Activated naive CD4-positive, alpha-beta T cell treated with Interleukin-2 at 50 U/mL for 16 hours (primary cell): ENCODE data around the gene AQP4.

Experiments used
- DNase-seq: peaks from one replicate; pipeline ENCODE4 v3.0.0-alpha.2; 2020

The AQP4 gene

GRCh38 chr18:26865557-26865956 is at the start of gene AQP4:
AQP4 (minus strand) TSS chr18:26865707; CDS start chr18:26865689, 18 bp downstream.
- DNase-seq, result no peak

GRCh38 chr18:26911840-26912239 is 46.3 kb upstream of the AQP4 start:
- DNase-seq, result no peak

- DNase-seq, result no peak
Measured at GRCh38 chr18:26909599-26910290, 44.2 kb upstream of the AQP4 start.

GRCh38 chr18:26908906-26909305 is 43.4 kb upstream of the AQP4 start:
- no peak for DNase-seq

- no peak for DNase-seq
Measured at GRCh38 chr18:26902291-26902690, 36.8 kb upstream of the AQP4 start.

- no peak for DNase-seq
Measured at GRCh38 chr18:26901020-26901419, 35.5 kb upstream of the AQP4 start.

- DNase-seq, result no peak
Measured at GRCh38 chr18:26894426-26894825, 28.9 kb upstream of the AQP4 start.

- no peak for DNase-seq
Measured at GRCh38 chr18:26893996-26894395, 28.5 kb upstream of the AQP4 start.

- no peak for DNase-seq
Measured at GRCh38 chr18:26888259-26888658, 22.8 kb upstream of the AQP4 start.

GRCh38 chr18:26875040-26875654 is 9.6 kb upstream of the AQP4 start:
- no peak for DNase-seq

- no peak for DNase-seq
Measured at GRCh38 chr18:26874283-26874682, 8.8 kb upstream of the AQP4 start.

GRCh38 chr18:26869640-26870039 is 4.1 kb upstream of the AQP4 start:
- no peak for DNase-seq

- no peak for DNase-seq
Measured at GRCh38 chr18:26868968-26869586, 3.6 kb upstream of the AQP4 start.

- DNase-seq, result no peak
Measured at GRCh38 chr18:26867471-26867870, 2.0 kb upstream of the AQP4 start.

- DNase-seq, result no peak
Measured at GRCh38 chr18:26864658-26865057, 849 bp downstream of the AQP4 start.

GRCh38 chr18:26863921-26864497 is 1.5 kb downstream of the AQP4 start:
- DNase-seq, result no peak

GRCh38 chr18:26863122-26863879 is 2.2 kb downstream of the AQP4 start:
- no peak for DNase-seq

GRCh38 chr18:26862084-26862483 is 3.4 kb downstream of the AQP4 start:
- no peak for DNase-seq

GRCh38 chr18:26854292-26854881 is 11.1 kb downstream of the AQP4 start:
- no peak for DNase-seq

GRCh38 chr18:26853401-26853800 is 12.1 kb downstream of the AQP4 start:
- DNase-seq, result no peak

- DNase-seq, result no peak
Measured at GRCh38 chr18:26843760-26844159, 21.7 kb downstream of the AQP4 start.

GRCh38 chr18:26840965-26841364 is 24.5 kb downstream of the AQP4 start:
- no peak for DNase-seq

- DNase-seq, result no peak
Measured at GRCh38 chr18:26839609-26840008, 25.9 kb downstream of the AQP4 start.
